Colonic mucosa (tissue), 4 donors: ENCODE results near the gene ADAMTSL1. TPM values are rescaled to one million over a fixed set of nuclear protein-coding genes. Genes with fewer than 3 reads are reported as not detected.

ENCODE experiments used
- DNase-seq: peaks from one replicate; pipeline ENCODE4 v3.0.0-alpha.2; 2020
- H3K27ac ChIP-seq: fragments of 200-600 bp; one replicate; pipeline ENCODE4 v1.8.0; 2021
- H3K27me3 ChIP-seq: fragments of 200-600 bp; one replicate; pipeline ENCODE4 v1.8.0; 2021
- H3K36me3 ChIP-seq: fragments of 200-600 bp; one replicate; pipeline ENCODE4 v1.8.0; 2021
- H3K4me1 ChIP-seq: fragments of 200-600 bp; one replicate; pipeline ENCODE4 v1.8.0; 2021; ENCODE audit warnings: mild to moderate bottlenecking
- H3K4me3 ChIP-seq: fragments of 200-600 bp; one replicate; pipeline ENCODE4 v1.8.0; 2021
- H3K9ac ChIP-seq, 2 donors: one replicate each; pipeline ENCODE4 v1.7.0; 2013; ENCODE audit warnings: control low read depth in 2 of 2, low read depth in 2 of 2, low read length in 2 of 2
- H3K9me3 ChIP-seq: fragments of 200-600 bp; one replicate; pipeline ENCODE4 v1.8.0; 2021
- CTCF ChIP-seq: fragments of 200-600 bp; IDR thresholded peaks from one replicate; pipeline ENCODE4 v1.8.0; 2022; ENCODE audit warnings: antibody characterized with exemption, mild to moderate bottlenecking
- intact Hi-C: fragments of 100-400 bp; cut with DNase I; formaldehyde crosslinking; loops from one replicate; pipeline ENCODE4 v1.14.1; 2022
- total RNA-seq, 2 donors: library from RNA; stranded (reverse); fragmentation: NEBNext Ultra II Directional in 1 of 2; extraction: Animal tissue kit (Norgen Biotek cat#: 25700) in 1 of 2; gene quantifications; one replicate each; pipeline ENCODE4 v1.2.1, GENCODE V29; 2021
- donor health status: healthy.
- donor health status: DM: no; HTN: no; CAD: no.
- donor health status: DM: no; HTN: no; CAD: no.

The ADAMTSL1 gene
- total RNA-seq, 2 donors from 2014 or later, result 10.2 to 14.7 TPM

DNA sequence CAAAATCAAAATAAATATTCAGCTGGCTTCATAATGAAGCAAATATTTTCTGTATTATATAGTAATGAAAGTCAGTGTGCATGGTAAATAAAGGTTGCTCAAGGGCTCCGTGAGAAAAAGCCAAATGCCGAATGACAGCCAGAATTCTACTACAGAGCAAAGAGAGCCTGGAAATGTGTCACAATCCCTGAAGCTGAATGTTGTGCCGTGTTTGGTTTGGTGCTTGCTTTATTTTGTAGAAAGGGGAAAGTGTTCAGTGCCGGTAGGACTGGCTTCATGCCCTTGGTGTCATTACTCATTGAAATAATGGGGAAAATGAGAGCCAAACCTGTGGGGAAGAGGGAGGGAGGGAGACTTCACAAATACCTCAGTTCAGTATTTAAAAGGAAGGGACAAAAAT, 26.8 kb upstream of the ADAMTSL1 start:
- H3K4me1 ChIP-seq, result no peaks in the 10 kb centered on the region
- intact Hi-C loops, result loop anchor here (10.0 kb wide), 1 partner anchor 578 kb away; no protein-coding TSS in a partner anchor

DNA sequence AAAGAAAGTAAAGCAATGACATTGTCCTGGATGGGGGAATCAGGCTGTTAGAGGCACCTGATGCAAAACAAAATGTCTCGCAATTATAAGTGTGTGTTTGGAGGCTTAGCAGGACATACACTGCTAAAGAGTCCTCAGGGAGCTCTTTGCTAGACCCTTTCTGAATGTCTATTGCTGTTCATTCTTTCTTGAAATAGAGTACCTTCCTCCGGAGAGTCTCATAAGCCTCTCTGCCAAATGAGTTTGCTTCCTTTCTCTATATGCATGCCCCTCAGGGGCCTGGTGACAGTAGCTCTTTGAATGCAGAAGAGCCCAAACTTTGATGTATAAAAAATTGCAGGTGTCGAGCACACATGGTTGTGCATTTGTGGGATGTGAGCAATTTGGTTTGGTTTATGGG, 26.4 kb upstream of the ADAMTSL1 start:
- no peaks in the 10 kb centered on the region for H3K4me1 ChIP-seq
- H3K36me3 ChIP-seq, result no peaks in the 10 kb centered on the region
- no peak for DNase-seq
- no peaks in the 10 kb centered on the region for H3K9me3 ChIP-seq
- no peak overlapping the region for H3K9ac ChIP-seq
- no peak for TF ChIP-seq CTCF
- no peak overlapping the region for H3K27ac ChIP-seq
- H3K27me3 ChIP-seq, result no peaks in the 10 kb centered on the region
- no peak overlapping the region for H3K4me3 ChIP-seq
- intact Hi-C loops, result loop anchor here (10.0 kb wide), 1 partner anchor 577 kb away; no protein-coding TSS in a partner anchor

More for the DNA sequence above, 26.8 kb upstream of the ADAMTSL1 start:
- no peaks in the 10 kb centered on the region for H3K9me3 ChIP-seq
- H3K9ac ChIP-seq, result no peak overlapping the region
- no peak for TF ChIP-seq CTCF
- H3K27ac ChIP-seq, result no peak overlapping the region
- no peaks in the 10 kb centered on the region for H3K27me3 ChIP-seq
- no peaks in the 10 kb centered on the region for H3K36me3 ChIP-seq
- DNase-seq, result no peak
- no peak overlapping the region for H3K4me3 ChIP-seq

DNA sequence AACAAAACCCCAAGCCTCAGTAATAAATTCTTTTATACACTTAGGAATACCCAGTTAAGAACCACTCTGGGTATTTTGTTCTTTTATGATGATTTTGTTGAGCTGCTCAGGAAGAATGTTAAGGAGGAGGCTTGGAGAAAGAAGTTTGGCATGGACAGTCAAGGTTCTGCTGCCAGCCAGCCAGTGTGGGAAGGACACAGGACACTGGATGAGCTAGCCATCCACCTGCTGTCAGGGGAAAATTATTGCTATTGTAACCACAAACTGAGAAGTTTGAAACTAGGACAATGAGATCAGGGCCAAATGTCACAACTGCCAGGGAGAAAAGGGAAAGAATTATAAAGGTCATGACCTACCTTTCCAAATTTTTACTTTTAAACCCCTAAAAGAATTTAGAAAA, 25.9 kb upstream of the ADAMTSL1 start:
- H3K27me3 ChIP-seq, result no peaks in the 10 kb centered on the region
- TF ChIP-seq CTCF, result no peak
- H3K4me3 ChIP-seq, result no peak overlapping the region
- H3K4me1 ChIP-seq, result no peaks in the 10 kb centered on the region
- no peak overlapping the region for H3K27ac ChIP-seq
- H3K9ac ChIP-seq, result no peak overlapping the region
- H3K36me3 ChIP-seq, result no peaks in the 10 kb centered on the region
- intact Hi-C loops, result loop anchor here (10.0 kb wide), 1 partner anchor 577 kb away; no protein-coding TSS in a partner anchor
- DNase-seq, result no peak
- no peaks in the 10 kb centered on the region for H3K9me3 ChIP-seq

GRCh38 chr9:18451406-18451805, 22.5 kb upstream of the ADAMTSL1 start:
- no peaks in the 10 kb centered on the region for H3K36me3 ChIP-seq
- H3K9ac ChIP-seq, result no peak overlapping the region
- intact Hi-C loops, result no loop called here
- H3K27me3 ChIP-seq, result no peaks in the 10 kb centered on the region
- DNase-seq, result no peak
- no peaks in the 10 kb centered on the region for H3K9me3 ChIP-seq
- no peaks in the 10 kb centered on the region for H3K4me1 ChIP-seq
- no peak overlapping the region for H3K4me3 ChIP-seq
- no peak for TF ChIP-seq CTCF
- H3K27ac ChIP-seq, result no peak overlapping the region

GRCh38 chr9:18452276-18452675, 21.7 kb upstream of the ADAMTSL1 start:
- intact Hi-C loops, result no loop called here
- Histone ChIP-seq H3K4me3 (no peak overlapping the region), H3K9ac (no peak overlapping the region), H3K9me3 (no peaks in the 10 kb centered on the region), H3K27ac (no peak overlapping the region), H3K4me1 (no peaks in the 10 kb centered on the region), H3K27me3 (no peaks in the 10 kb centered on the region), H3K36me3 (no peaks in the 10 kb centered on the region)
- TF ChIP-seq CTCF, result no peak
- DNase-seq, result no peak
